HepG2 (cell line): ENCODE data around the gene ACOXL. TPM values are rescaled to one million over a fixed set of nuclear protein-coding genes. Genes with fewer than 3 reads are reported as not detected.

ENCODE experiments used
- ATAC-seq: fragments of 200-7000 bp; cut with Tn5 transposase; 3 replicates; pipeline ENCODE4 v1.9.1; 2020; ENCODE audit warnings: mild to moderate bottlenecking, moderate library complexity
- BruUV-seq: library from RNA; stranded (reverse); fragments of 400-500 nt; replicated peaks from 2 replicates; lab custom pipeline; 2021; lab: Mats Ljungman, UMichigan
- CTCF ChIA-PET: fragments of 300-600 bp; formaldehyde crosslinking; extraction: SDS; loops from one replicate; lab custom pipeline; 2021; ENCODE audit warnings: low total read pairs, inconsistent platforms, low intra/inter-chr PET ratio; lab: Yijun Ruan, JAX
- POLR2A ChIA-PET: fragments of 350-600 bp; sonication (Branson Sonifier 250); formaldehyde crosslinking; loops from one replicate; lab custom pipeline; 2020; ENCODE audit warnings: antibody characterized with exemption, inconsistent platforms; lab: Yijun Ruan, JAX
- DNase-seq: peaks from one replicate; pipeline ENCODE4 v3.0.0-alpha.2; 2015; ENCODE audit warnings: low spot score
- FAIRE-seq: peaks from 3 replicates; lab custom pipeline; 2011; peaks lifted over from hg19 to GRCh38; lab: Jason Lieb, UNC
- H2AFZ ChIP-seq: one replicate; pipeline ENCODE4 v1.6.1; 2011; ENCODE audit warnings: low read length, inconsistent platforms
- H3K27ac ChIP-seq: fragments of 300-600 bp; 3 replicates; pipeline ENCODE4 v1.8.0; 2011; ENCODE audit warnings: mixed run types, mild to moderate bottlenecking, mixed read lengths, low read length, inconsistent platforms; ENCODE audit not compliant: insufficient read depth; ENCODE audit errors: extremely low read length
- H3K27me3 ChIP-seq, 2 experiments: fragments of 200-600 bp in 1 of 2; 2 replicates in 1 of 2; 3 replicates in 1 of 2; pipeline versions ENCODE4 v1.6.0 to v1.8.0; 2011; ENCODE audit warnings: low read length in 2 of 2, mild to moderate bottlenecking in 2 of 2, moderate library complexity in 2 of 2, inconsistent platforms in 1 of 2; ENCODE audit not compliant: insufficient read depth in 2 of 2, control insufficient read depth in 1 of 2
- H3K36me3 ChIP-seq, 2 experiments: fragments of 200-600 bp in 1 of 2; replicated peaks in 1 of 2; 2 replicates in 1 of 2; 3 replicates in 1 of 2; pipeline versions ENCODE4 v1.5.1 to v1.8.0; 2011; ENCODE audit warnings: low read length in 2 of 2, inconsistent platforms in 1 of 2; ENCODE audit not compliant: insufficient read depth in 2 of 2, control insufficient read depth in 1 of 2
- H3K4me1 ChIP-seq: 2 replicates; pipeline ENCODE4 v1.5.1; 2012; ENCODE audit warnings: low read length, inconsistent platforms; ENCODE audit not compliant: insufficient read depth
- H3K4me2 ChIP-seq: 2 replicates; pipeline ENCODE4 v1.6.0; 2011; ENCODE audit warnings: low read depth, low read length, inconsistent platforms
- H3K4me3 ChIP-seq, 3 experiments: fragments of 200-600 bp in 1 of 3; sonication (generic), shearing (Covaris generic) in 1 of 3; replicated peaks in 1 of 3; 2 replicates each; pipeline ENCODE4 v1.5.1; 2011 to 2016; ENCODE audit warnings: low read length in 3 of 3, inconsistent platforms in 2 of 3, low read depth in 2 of 3, mild to moderate bottlenecking in 2 of 3, control low read depth in 1 of 3, mixed read lengths in 1 of 3; ENCODE audit not compliant: insufficient read depth in 1 of 3
- H3K79me2 ChIP-seq: one replicate; pipeline ENCODE4 v1.6.1; 2011; ENCODE audit warnings: low read length, inconsistent platforms; ENCODE audit not compliant: insufficient read depth
- H3K9ac ChIP-seq: 2 replicates; pipeline ENCODE4 v1.6.0; 2011; ENCODE audit warnings: mild to moderate bottlenecking, low read depth, low read length, inconsistent platforms; ENCODE audit not compliant: insufficient read depth
- H3K9me3 ChIP-seq: 2 replicates; pipeline ENCODE4 v1.5.1; 2012; ENCODE audit warnings: mild to moderate bottlenecking, low read length
- H4K20me1 ChIP-seq: 2 replicates; pipeline ENCODE4 v1.6.0; 2011; ENCODE audit warnings: inconsistent platforms, mild to moderate bottlenecking, low read length, moderate library complexity; ENCODE audit not compliant: insufficient read depth
- ARNT2 ChIP-seq: sonication (generic); formaldehyde crosslinking; IDR thresholded peaks from 2 replicates; pipeline ENCODE4 v1.8.0; 2022; ENCODE audit warnings: mild to moderate bottlenecking, low read depth, missing genetic modification reagents, moderate library complexity
- ATF3 ChIP-seq: sonication (generic); formaldehyde crosslinking; IDR thresholded peaks from 2 replicates; pipeline ENCODE4 v1.4.0; 2020; ENCODE audit warnings: missing genetic modification reagents
- FOXA1 ChIP-seq, 2 experiments: fragments of 450-650 bp in 1 of 2; sonication (generic) in 1 of 2; formaldehyde crosslinking in 1 of 2; IDR thresholded peaks; 2 replicates each; pipeline versions ENCODE4 v1.4.0 to v1.6.1; 2016 to 2020; ENCODE audit warnings: missing genetic modification reagents in 1 of 2
- FOXP4 ChIP-seq: sonication (generic); formaldehyde crosslinking; IDR thresholded peaks from 2 replicates; pipeline ENCODE4 v1.4.0; 2020; ENCODE audit warnings: missing genetic modification reagents
- HNRNPH1 ChIP-seq: fragments of 200-400 bp; formaldehyde crosslinking; optimal IDR thresholded peaks from 2 replicates; pipeline ENCODE3; 2017; ENCODE audit warnings: mild to moderate bottlenecking, low read depth, low read length
- HNRNPL ChIP-seq: fragments of 200-400 bp; formaldehyde crosslinking; IDR thresholded peaks from 2 replicates; pipeline ENCODE4 v1.6.1; 2017; ENCODE audit warnings: mild to moderate bottlenecking, low read depth, low read length
- JDP2 ChIP-seq: sonication (generic); formaldehyde crosslinking; IDR thresholded peaks from 2 replicates; pipeline ENCODE4 v1.8.1; 2022; ENCODE audit warnings: missing genetic modification reagents, borderline replicate concordance
- KDM6A ChIP-seq: IDR thresholded peaks from 2 replicates; pipeline ENCODE4 v1.6.1; 2016; ENCODE audit warnings: low read depth
- KMT2B ChIP-seq: IDR thresholded peaks from 2 replicates; pipeline ENCODE4 v1.6.1; 2016; ENCODE audit warnings: missing genetic modification reagents, missing compliant biosample characterization
- LCORL ChIP-seq, 2 experiments: fragments of 450-650 bp in 1 of 2; sonication (generic) in 1 of 2; formaldehyde crosslinking in 1 of 2; IDR thresholded peaks; 2 replicates each; pipeline versions ENCODE4 v1.5.0 to v1.6.1; 2017 to 2020; ENCODE audit warnings: antibody characterized with exemption in 1 of 2, missing genetic modification reagents in 1 of 2
- MAX ChIP-seq: IDR thresholded peaks from 2 replicates; pipeline ENCODE4 v1.6.1; 2012; ENCODE audit warnings: inconsistent platforms
- ZNF296 ChIP-seq: sonication (generic); formaldehyde crosslinking; conservative IDR thresholded peaks from 2 replicates; pipeline ENCODE4 v1.5.0; 2020; ENCODE audit warnings: mild to moderate bottlenecking, missing genetic modification reagents
- ZNF484 ChIP-seq: sonication (generic); formaldehyde crosslinking; IDR thresholded peaks from 2 replicates; pipeline ENCODE4 v1.5.1; 2020; ENCODE audit warnings: mild to moderate bottlenecking, low read depth, missing genetic modification reagents, borderline replicate concordance
- ZNF496 ChIP-seq: sonication (generic); formaldehyde crosslinking; IDR thresholded peaks from 2 replicates; pipeline ENCODE4 v1.8.1; 2023; ENCODE audit warnings: mild to moderate bottlenecking, moderate library complexity, missing genetic modification reagents; ENCODE audit not compliant: insufficient replicate concordance
- ZNF589 ChIP-seq: sonication (generic); formaldehyde crosslinking; conservative IDR thresholded peaks from 2 replicates; pipeline ENCODE4 v1.8.0; 2022; ENCODE audit warnings: mild to moderate bottlenecking, moderate library complexity, missing genetic modification reagents
- ZNF75D ChIP-seq: sonication (generic); formaldehyde crosslinking; IDR thresholded peaks from 2 replicates; pipeline ENCODE4 v1.8.1; 2023; ENCODE audit warnings: missing genetic modification reagents, mild to moderate bottlenecking, borderline replicate concordance
- ZSCAN20 ChIP-seq: sonication (generic); formaldehyde crosslinking; IDR thresholded peaks from 2 replicates; pipeline ENCODE4 v1.4.0; 2020; ENCODE audit warnings: missing genetic modification reagents, mild to moderate bottlenecking, borderline replicate concordance
- WGBS: methylation state at CpG from one replicate; pipeline ENCODE4 v1.1.6; 2017; ENCODE audit warnings: low lambda C conversion rate; 5-methylcytosine and 5-hydroxymethylcytosine counted together
- in situ Hi-C: cut with HindIII; loops from 2 replicates; pipeline ENCODE4 v1.10.0; 2017; ENCODE audit warnings: low pct_unique_long_range_greater_than_20kb; ENCODE audit not compliant: extremely low pct_ligation_motif_present
- intact Hi-C: fragments of 100-400 bp; cut with micrococcal nuclease; formaldehyde crosslinking; loops from one replicate; pipeline ENCODE4 v1.10.0; 2022; ENCODE audit not compliant: unreplicated experiment
- polyA plus RNA-seq, 8 experiments: library from polyadenylated mRNA; depleted of rRNA in 3 of 8; stranded (reverse) in 7 of 8; unstranded in 1 of 8; fragments of >200 nt; fragmentation: Illumina TruSeq in 4 of 8; extraction: Trizol in 4 of 8; gene quantifications; 2 replicates each; pipeline versions ENCODE4 v1.2.1 to v1.2.3, GENCODE V29; 2011 to 2016; ENCODE audit warnings: low read depth in 4 of 8, missing spikeins in 1 of 8, mixed read lengths in 1 of 8; ENCODE audit not compliant: insufficient read depth in 1 of 8
- total RNA-seq, 5 experiments: library from RNA; depleted of rRNA; stranded (reverse); fragments of >200 nt; fragmentation: Illumina TruSeq; extraction: Trizol; gene quantifications; 2 replicates each; pipeline ENCODE4 v1.2.3, GENCODE V29; 2016; ENCODE audit warnings: low read depth in 1 of 5

ACOXL gene
- total and polyA plus RNA-seq, 2 of the 13 experiments (the other 11 are each of a cell fraction or from before 2014, with no cell fraction given) = not detected

GRCh38 chr2:111095434-111095833 lies 363.1 kb downstream of the ACOXL start:
- in situ Hi-C loops (no loop called here), intact Hi-C loops (no loop called here)
- H3K27me3 ChIP-seq = peaks cover 0 to 20% of the 10 kb centered on the region in 2 experiments; a peak in 2 of 5 replicates
- H3K4me3 ChIP-seq = no peak overlapping the region
- H3K9me3 ChIP-seq = no peaks in the 10 kb centered on the region
- no peak overlapping the region for H3K9ac ChIP-seq
- H3K4me2 ChIP-seq = no peak overlapping the region
- H3K79me2 ChIP-seq = no peaks in the 10 kb centered on the region
- H3K4me1 ChIP-seq = 0 out of 2 replicates have a peak, but pooled peaks cover 5% of the 10 kb centered on the region
- no peak for ATAC-seq
- no TSS peak for BruUV-seq
- H4K20me1 ChIP-seq = no peaks in the 10 kb centered on the region
- ChIA-PET POLR2A (no interaction called here), CTCF (no interaction called here)
- no peak overlapping the region for H3K27ac ChIP-seq
- 46% methylated on average over 8 of the region's 8 CpGs for WGBS
- no peak for FAIRE-seq
- TF ChIP-seq FOXA1 (IDR thresholded peaks at IDR 0.05) (no peak), FOXA1 (CRISPR knock-in tag; IDR thresholded peaks at IDR 0.05) (no peak), ZNF484 (CRISPR knock-in tag) (no peak), HNRNPL (no peak), ZNF75D (CRISPR knock-in tag) (no peak), JDP2 (CRISPR knock-in tag) (no peak), FOXP4 (no peak)
- H2AFZ ChIP-seq = no peak overlapping the region
- no peak for DNase-seq
- H3K36me3 ChIP-seq = no peaks in the 10 kb centered on the region

- H3K4me2 ChIP-seq = no peak overlapping the region
- H2AFZ ChIP-seq = no peak overlapping the region
- no TSS peak for BruUV-seq
- intact Hi-C loops (no loop called here), in situ Hi-C loops (no loop called here)
- no peak overlapping the region for H3K4me3 ChIP-seq
- no peak overlapping the region for H3K27ac ChIP-seq
- FAIRE-seq = no peak
- ATAC-seq = no peak
- H3K9ac ChIP-seq = no peak overlapping the region
- ChIA-PET POLR2A (interaction anchor here (1.1 kb wide), 1 partner anchor 21 kb away, joined by 3 read pairs; the partner anchor contains the start of gene BCL2L11), CTCF (no interaction called here)
- H4K20me1 ChIP-seq = no peaks in the 10 kb centered on the region
- H3K79me2 ChIP-seq = no peaks in the 10 kb centered on the region
- peaks cover 0 to 19% of the 10 kb centered on the region in 2 experiments; a peak in 2 of 5 replicates for H3K27me3 ChIP-seq
- H3K4me1 ChIP-seq = 0 out of 2 replicates have a peak, but pooled peaks cover 5% of the 10 kb centered on the region
- H3K9me3 ChIP-seq = no peaks in the 10 kb centered on the region
- no peaks in the 10 kb centered on the region for H3K36me3 ChIP-seq
- WGBS = 7% methylated on average over 3 of the region's 3 CpGs
- DNase-seq = no peak
- TF ChIP-seq ZNF589 (CRISPR knock-in tag) = no peak
- no peak for TF ChIP-seq ZNF496 (CRISPR knock-in tag)
- TF ChIP-seq MAX = no peak
- no peak for TF ChIP-seq LCORL (IDR thresholded peaks at IDR 0.05)
- no peak for TF ChIP-seq LCORL (CRISPR knock-in tag; IDR thresholded peaks at IDR 0.05)
- TF ChIP-seq HNRNPH1 = no peak
- no peak for TF ChIP-seq KMT2B (CRISPR knock-in tag)
- TF ChIP-seq ATF3 = no peak
- no peak for TF ChIP-seq ZNF296
- TF ChIP-seq ARNT2 (CRISPR knock-in tag) = no peak
- no peak for TF ChIP-seq KDM6A (CRISPR knock-in tag)
- TF ChIP-seq ZSCAN20 = no peak
Measured at GRCh38 chr2:111099402-111099801, 367.0 kb downstream of the ACOXL start.
